Activated gamma-delta T cell (primary cell): ENCODE data around the gene DHRSX.
"Not testable (repeated sequence)": the region's sequence is repeated elsewhere in the genome, so short reads cannot be mapped to it uniquely, and the experiment has no call there.

Experiments
- DNase-seq: peaks from one replicate; lab custom pipeline; 2025; lab: John Stamatoyannopoulos, UW

The DHRSX gene

DNA sequence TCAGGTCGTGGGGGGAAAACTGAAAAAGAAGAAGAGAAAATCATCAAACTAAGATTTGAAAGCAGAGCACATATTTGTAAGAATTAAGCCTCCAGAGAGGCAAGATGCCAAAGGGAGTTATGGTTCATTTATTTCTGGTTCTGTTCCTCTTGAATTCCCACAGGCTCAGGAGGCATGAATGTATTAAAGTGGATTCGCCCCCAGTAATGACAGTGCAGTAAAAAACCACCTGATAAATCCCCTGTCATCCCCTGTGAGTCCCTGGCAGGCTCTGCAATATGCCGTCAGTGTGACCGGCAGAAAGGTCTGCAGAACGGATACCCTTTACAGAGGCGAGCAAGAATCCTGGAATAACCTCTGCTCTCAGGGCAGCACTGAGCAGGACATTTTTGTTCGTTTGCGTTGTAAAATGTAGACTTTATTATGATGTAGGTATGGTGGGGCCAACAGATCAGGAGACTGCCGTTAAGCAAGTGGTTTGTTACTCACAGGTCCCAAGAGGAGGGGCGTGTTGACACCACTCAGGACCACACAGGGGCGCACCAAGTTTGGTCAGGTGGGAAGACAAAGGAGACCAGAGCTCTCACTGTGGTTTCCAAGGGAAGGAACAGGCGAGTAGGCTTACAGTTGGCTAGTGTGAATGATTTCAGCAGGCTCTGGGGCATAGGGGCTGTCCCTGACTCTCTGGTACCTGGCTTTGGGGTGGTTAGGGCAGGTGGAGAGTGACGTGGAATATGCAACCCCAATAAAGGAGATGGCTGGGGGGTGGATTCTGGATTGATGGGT is 75.3 kb downstream of the DHRSX start:
- no peak for DNase-seq

DNA sequence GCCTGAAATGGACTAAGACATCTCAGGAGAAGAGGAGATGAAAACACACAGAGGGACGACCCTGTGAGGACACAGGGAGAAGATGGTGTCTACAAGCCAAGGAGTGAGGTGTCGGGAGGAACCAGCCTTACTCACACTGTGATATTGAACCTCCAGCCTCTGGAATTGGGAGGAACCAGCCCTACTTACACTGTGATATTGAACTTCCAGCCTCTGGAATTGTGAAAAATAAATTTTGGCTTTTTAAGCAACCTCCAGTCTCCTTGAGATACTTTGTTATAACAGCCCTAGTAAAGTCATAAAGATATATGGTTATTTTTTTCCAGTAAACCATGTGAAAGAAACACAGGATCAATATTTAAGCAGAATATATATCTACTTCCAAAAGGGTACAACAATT is 76.5 kb downstream of the DHRSX start:
- DNase-seq = no peak

DNA sequence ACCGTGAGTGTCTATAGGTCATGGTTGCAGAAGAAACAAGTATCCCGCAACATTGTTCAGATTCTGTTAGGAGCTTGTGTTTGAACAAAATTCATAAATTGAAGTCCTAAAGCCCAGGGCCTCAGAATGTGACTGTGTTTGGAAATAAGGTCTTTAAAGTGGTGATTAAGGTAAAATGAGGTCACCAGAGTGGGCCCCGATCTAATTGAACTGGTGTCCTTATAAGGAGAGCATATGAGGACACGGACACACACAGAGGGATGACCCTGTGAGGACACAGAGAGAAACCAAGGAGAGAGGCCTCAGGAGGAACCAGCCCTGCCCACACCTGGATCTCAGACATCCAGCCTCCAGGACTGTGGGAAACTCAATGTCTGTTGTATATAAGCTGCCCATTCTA is 76.9 kb downstream of the DHRSX start:
- no peak for DNase-seq

DNA sequence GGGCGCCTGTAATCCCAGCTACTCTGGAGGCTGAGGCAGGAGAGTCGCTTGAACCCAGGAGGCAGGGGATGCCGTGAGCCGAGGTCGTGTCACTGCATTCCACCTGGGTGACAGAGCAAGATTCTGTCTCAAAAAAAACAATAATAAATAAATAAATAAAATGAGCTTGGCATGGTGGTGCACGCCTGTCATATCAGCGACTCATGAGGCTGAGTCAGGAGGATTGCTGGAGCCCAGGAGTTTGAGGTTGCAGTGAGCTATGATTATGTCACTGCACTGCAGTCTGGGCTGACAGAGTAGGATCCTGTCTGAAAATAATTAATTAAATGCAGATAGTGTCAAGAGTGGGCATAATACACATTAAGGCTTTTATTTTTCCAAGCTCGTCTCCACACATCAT is 77.5 kb downstream of the DHRSX start:
- DNase-seq = no peak

DNA sequence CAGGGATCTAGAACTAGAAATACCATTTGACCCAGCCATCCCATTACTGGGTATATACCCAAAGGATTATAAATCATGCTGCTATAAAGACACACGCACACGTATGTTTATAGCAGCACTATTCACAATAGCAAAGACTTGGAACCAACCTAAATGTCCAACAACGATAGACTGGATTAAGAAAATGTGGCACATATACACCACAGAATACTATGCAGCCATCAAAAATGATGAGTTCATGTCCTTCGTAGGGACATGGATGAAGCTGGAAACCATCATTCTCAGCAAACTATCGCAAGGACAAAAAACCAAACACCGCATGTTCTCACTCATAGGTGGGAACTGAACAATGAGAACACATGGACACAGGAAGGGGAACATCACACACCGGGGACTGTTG is 81.4 kb downstream of the DHRSX start:
- DNase-seq = not testable (repeated sequence)

DNA sequence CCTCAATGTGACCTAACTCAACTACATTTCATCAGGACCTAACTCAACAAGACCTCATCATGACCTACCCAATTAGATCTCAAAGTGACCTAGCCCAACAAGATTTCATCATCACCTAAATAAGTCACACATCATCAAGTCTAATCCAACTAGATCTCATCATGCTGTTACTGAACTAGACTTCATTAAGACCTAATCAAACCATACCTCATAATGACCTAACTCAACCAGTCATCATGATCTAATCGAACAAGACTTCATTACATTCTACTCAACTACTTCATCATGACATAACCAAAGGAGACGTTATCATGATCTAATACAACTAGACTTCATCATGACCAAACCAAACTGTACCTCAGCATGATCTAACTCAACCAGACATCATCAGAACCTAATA is 82.8 kb downstream of the DHRSX start:
- DNase-seq = no peak

DNA sequence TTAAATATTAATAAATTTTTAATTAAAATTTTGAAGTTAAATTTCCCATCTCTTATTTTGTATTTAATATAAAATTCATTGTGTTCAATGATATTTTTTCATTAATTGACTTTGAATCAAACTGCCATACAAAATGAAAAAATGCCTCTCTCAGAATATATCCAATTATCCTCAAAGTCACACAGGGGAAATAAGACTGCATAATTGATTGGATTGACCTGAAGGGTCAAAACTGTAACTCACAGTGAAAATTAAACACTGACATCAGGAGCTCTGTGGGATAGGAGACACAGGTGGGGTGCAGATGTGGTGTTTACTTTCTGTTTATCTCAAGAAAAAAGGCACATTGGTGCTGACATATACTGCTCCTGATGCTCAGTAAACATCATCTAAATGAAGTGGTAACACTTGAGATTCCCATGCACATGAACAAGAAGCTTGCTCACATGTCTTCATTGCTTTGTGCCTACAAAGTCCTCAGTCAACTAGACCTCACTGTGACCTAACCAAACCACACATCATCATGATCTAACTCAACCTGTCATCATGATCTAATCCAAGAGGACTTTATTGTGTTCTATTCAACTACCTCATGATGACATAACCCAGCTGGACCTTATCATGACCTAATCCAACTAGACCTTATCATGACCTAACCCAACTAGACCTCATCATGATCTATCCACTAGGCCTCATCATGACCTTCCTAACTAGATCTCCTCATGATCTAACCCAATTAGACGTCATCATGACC is 83.7 kb downstream of the DHRSX start:
- no peak for DNase-seq

DNA sequence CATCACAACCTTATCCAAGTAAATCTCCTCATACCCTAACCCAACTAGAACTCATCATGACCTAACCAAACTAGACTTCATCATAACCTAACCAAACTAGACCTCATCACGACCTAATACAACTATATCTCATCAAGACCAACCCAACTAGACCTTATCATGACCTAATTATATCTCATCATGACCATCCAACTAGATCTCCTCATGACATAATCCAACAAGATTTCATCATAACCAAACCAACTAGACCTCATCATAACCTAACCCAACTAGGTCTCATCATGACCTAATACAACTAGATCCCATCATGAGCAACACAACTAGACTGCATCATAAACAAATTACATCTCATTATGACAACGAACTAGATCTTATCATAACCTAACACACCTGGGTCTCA is 86.4 kb downstream of the DHRSX start:
- DNase-seq = no peak

DNA sequence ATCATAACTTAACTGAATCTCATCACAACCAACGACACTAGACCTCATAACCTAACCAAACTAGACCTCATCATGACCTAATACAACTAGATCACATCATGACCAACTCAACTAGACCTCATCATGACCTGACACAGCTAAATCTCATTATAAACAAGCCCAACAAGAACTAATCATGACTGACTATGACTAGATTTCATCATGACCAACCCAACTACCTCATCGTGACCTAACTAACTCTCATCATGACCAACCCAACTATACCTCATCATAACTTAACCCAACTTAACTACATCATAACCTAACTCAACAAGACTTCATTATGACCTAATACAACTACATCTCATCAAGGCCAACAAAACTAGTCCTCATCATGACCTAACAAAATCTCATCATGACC is 86.8 kb downstream of the DHRSX start:
- no peak for DNase-seq

DNA sequence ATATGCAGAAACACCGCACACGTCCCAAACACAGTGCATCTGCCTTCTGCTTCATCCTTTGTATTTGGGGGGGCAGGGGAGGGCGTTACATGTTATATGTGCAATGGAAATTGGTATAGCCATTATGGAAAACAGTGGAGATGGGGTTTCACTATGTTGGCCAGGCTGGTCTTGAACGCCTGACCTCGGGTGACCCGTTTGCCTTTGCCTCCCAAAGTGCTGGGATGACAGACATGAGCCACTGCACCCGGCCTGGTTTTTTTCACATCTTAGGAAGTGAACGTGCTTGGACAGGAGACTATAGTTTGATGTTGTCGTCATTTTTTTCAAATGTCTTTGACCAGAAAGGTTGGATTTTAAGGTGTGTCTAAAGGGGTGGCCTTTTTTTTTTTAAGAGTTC is 88.6 kb downstream of the DHRSX start:
- no peak for DNase-seq

DNA sequence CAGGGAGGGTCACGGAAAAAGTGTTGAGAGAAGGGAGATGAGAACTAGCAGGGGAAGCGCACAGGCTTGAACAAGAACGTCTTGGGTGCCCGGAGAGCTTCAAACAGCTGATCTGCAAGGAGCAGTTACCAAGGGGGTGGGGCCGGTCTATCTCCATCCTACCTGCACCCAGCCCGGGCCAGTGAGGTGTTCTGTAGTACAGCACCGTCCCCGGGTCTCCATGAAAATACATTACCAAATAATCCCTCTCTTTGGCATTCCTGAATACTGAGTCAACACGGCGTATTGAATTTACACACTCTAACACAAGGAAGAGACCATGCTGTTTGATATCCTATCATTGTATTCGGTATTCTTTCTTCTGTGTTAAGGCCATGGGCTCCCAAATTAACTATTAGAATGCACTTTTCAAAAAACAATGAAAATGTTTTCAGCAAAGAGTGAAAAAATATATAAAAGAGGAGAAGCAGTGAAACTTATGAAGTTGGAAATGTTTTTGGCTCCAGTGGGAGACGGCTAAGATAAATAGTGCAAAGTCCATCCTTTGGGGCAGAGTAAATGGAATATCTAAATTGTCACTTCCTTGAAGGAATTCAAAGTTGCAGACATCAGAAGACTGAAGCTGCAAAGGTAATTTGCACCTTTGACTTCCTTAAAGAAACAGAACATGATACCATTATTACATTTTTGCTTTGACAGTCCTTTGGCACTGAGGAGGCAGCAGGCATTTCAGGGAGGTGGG is 90.3 kb downstream of the DHRSX start:
- DNase-seq = no peak

DNA sequence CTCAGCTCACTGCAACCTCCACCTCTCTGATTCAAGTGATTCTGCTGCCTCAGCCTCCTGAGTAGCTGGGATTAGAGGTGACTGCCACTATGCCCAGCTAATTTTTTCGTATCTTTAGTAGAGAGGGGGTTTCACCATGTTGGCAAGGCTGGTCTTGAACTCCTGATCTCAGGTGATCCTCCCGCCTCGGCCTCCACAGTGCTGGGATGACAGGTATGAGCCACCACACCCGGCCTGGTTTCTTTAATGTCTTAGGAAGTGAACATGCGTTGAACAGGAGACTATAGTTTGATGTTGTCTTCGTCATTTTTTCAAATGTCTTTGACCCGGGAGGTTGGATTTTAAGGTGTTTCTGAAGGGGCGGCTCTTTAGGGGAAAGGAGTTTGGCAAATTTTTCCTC is 91.0 kb downstream of the DHRSX start:
- no peak for DNase-seq

DNA sequence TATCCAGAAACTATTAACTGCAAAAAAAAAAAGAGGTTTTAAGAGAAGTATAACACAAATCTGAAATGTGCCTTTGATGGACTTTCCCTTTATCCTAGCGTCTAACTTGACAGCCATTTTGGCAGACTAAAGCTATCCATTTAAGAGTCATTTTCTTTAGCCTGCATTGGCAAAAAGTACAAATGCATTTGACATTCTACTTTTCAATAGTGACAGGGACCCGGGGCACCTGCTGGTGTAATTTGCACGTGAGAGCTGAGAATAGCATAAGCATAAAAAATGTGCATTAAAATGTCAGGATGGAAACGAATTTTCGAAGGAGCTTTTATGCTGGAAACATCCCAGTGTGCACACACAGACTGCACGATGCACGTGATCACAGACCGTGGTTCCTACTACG is 91.9 kb downstream of the DHRSX start:
- DNase-seq = no peak

DNA sequence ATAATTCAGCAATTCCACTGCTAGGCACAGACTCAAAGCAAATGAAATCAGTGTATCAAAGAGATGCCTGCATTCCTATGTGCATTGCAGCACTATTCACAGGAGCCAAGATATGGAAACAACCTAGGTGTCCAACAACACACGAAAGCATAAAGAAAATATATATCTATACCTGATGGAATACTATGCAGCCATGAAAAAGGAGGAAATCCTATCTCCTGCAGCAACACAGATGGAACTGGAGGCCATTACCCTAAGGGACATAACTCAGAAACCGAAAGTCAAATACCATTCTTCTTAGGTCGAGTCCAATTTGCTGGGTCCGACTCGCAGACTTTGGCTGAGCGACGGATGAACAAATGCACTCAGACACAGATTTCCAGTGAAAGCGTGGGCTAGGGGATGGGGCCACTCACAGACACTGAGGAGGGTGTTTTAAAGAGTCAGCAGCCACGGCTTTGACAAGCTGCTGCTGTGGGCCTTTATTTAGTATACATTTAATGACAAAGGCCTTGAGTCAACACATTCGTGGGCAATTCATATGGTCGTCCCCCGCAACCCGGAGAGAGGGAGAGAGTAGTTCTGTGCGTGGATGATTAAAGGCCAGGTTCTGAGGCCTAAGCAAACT is 93.8 kb downstream of the DHRSX start:
- no peak for DNase-seq

DNA sequence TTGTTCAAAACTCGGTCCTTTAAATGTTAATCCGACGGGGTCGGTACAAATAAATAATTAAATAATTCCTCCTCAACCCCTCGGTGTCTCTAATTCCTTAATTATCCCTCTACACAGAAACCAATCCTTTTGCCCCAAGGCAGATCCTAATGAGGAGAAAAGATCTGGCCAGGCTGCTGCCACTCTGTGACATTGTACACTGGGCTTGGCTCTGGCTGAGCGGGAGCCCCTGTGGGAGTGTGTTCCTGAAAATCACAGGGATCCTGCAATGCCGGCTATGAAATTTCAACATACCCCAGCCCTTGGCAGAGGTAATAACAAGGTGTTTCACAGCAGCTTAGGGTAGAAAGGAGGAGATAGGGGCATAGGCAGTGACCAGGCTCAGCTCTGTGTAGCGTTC is 96.0 kb downstream of the DHRSX start:
- DNase-seq = no peak

DNA sequence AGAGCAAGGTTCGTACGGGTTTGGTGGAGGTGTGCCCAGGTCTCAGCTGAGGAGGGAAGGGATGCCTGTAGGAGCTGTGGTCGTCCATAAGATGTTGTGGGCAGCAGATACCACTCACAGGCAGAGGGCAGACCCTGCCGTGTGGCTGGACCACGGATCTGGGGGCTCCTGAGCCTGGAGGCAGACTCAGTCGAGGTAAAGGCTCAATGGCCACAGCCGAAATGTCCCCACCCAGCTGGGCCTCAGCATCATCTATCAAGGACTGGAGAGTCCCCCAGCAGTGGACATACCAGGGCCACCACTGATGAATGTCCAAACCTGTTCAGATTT is 98.5 kb downstream of the DHRSX start:
- DNase-seq = no peak

DNA sequence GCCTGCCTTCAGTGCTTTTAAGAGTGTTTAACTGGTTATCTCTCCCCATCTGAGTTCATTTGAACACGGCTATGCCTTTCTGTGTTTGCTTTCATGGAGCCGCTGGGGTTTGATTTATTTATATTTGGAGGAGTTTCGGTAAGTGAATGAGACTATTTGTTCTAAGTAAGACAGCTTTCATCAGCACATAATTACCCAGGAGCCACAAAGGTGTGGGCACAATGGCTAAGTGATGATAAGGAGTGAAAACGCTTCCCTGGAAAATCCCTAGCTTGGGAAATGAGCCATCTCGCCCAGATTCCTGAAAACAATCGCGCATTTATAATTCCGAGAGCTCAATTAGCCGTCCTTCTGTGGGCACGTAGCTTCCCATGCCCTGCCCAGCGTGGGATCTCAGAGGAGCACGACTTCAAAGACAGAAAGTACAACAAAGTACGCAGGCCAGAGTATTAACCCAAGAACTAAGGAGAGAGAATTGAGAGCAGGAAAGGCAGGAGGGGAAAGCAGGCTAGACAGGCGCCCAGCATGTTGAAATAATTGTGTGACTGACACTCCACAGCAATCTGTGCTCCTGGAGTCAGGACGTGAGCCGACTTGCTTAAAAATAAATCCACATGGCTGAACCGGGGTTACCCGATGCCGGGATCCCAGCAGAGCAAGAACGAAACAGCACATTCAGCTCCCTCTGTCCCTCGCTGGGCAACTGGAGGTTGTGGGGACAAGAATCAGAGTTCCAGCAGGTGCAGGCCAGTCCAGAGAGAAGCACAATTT is 99.0 kb downstream of the DHRSX start:
- DNase-seq = no peak

DNA sequence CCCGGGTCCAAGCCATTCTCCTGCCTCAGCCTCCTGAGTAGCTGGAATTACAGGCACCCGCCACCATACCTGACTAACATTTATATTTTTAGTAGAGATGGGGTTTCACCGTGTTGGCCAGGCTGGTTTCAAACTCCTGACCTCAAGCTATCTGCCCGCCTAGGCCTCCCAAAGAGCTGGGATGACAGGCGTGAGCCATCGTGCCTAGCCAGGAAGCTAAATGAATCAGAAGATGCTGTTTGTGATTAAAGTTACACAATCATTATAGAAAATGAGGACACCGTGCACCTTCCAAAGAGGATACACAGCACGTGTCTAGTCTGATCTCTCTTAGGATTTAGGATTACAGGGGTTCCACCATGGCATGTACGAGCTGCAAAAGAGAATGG is 99.6 kb downstream of the DHRSX start:
- no peak for DNase-seq

DNA sequence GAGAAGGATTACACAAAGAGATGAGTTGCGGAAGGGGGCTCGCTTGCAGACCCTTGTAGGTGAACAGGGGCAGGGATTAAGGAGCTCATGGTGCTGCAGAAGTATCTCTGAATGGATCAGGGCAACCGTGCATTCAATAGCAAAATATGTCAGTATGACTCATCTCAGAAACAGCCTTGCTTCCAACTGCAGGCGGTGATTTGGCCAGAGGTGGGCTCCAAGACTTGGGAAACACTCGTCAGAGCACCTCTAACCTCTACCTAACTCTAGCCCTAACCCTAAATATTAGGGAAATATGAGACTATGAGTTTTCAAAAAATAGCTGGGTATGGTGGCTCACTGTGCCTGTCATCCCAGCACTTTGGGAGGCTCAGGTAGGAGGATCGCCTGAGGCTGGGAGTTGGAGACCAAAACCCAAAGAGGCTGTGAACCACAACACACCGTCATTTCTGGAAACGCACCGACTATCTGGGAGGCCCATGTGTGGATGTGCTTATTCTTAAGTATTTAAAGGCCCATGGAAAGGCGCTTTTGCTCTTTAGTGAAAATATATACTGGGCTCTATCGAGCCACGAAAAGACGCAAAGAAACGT is 102.6 kb downstream of the DHRSX start:
- no peak for DNase-seq

DNA sequence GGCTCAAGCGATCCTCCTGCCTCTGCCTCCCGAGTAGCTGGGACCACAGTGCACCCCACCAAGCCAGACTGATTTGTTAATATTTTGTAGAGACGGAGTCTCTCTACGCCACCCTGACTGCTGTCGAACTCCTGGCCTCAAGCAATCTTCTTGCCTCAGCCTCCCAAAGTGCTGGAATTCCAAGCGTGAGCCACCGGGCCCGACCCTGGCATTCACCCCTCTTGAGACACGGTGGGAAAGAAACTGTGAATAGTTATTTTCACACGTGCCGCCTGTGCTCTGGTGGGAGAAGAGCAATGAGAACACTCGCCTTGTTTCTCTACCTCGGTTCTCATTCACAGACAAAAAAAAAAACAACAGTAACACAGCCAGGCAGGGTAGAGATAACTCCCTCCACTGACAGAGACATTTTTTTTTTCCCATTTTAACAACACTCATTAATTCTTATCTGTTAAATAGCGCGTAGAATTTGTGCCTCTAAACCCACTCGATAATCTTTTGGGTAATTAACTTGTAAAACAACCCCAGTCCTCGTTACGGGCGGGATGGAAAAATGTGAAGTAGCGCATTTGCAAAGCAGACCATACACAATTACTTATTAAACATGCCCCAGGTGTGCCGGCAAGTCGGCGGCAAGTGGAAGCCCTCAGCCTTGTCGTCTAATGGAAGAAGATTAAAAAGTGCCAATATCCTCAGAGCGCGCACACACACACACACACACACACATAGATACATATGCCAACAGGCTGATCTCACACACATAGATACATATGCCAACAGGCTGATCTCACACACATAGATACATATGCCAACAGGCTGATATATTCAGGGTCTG is 103.3 kb downstream of the DHRSX start:
- no peak for DNase-seq
